Activated B cell treated with CpG ODN at 0.5 μM for 24 hours (primary cell): ENCODE results near the gene SIGLEC12. TPM values are rescaled to one million over a fixed set of nuclear protein-coding genes. Genes with fewer than 3 reads are reported as not detected.

Experiments used
- ATAC-seq: fragments of 200-7000 bp; cut with Tn5 transposase; one replicate; pipeline ENCODE4 v1.10.0; 2021; ENCODE audit warnings: low read depth, mild to moderate bottlenecking, moderate library complexity
- CTCF ChIA-PET: fragments of 350-600 bp; sonication (Branson Sonifier 250); formaldehyde crosslinking; loops from one replicate; lab custom pipeline; 2021; ENCODE audit warnings: antibody characterized with exemption; lab: Charles Lee
- POLR2A ChIA-PET: fragments of 350-600 bp; sonication (Branson Sonifier 250); formaldehyde crosslinking; loops from one replicate; lab custom pipeline; 2021; ENCODE audit warnings: antibody characterized with exemption; lab: Charles Lee
- DNase-seq: peaks from one replicate; pipeline ENCODE4 v3.0.0; 2022
- H3K27ac Mint-ChIP-seq: one replicate; pipeline ENCODE4 v1.8.0; 2020; ENCODE audit warnings: mixed read lengths
- H3K27me3 Mint-ChIP-seq: one replicate; pipeline ENCODE4 v1.8.0; 2021; ENCODE audit warnings: mixed read lengths
- H3K36me3 Mint-ChIP-seq: one replicate; pipeline ENCODE4 v1.8.0; 2021; ENCODE audit warnings: low read depth, mixed read lengths
- H3K4me1 Mint-ChIP-seq: one replicate; pipeline ENCODE4 v1.8.0; 2021; ENCODE audit warnings: mixed read lengths
- H3K4me3 Mint-ChIP-seq: one replicate; pipeline ENCODE4 v1.8.0; 2020; ENCODE audit warnings: mild to moderate bottlenecking, mixed read lengths
- H3K9me3 Mint-ChIP-seq: one replicate; pipeline ENCODE4 v1.8.0; 2020; ENCODE audit warnings: mixed read lengths
- intact Hi-C: fragments of 100-400 bp; cut with micrococcal nuclease; formaldehyde crosslinking; loops from one replicate; pipeline ENCODE4 v1.15.1; 2024
- total RNA-seq: library from RNA; stranded (reverse); gene quantifications from 2 replicates; pipeline ENCODE4 v1.2.3, GENCODE V29; 2022
- TF ChIP-seq, protein P1 (sequence below): fragments of 200-600 bp; IDR thresholded peaks from one replicate; pipeline ENCODE4 v1.8.0; 2022; ENCODE audit warnings: antibody characterized with exemption, mild to moderate bottlenecking

SIGLEC12 gene
- total RNA-seq, 1 donor from 2014 or later: not detected

DNA sequence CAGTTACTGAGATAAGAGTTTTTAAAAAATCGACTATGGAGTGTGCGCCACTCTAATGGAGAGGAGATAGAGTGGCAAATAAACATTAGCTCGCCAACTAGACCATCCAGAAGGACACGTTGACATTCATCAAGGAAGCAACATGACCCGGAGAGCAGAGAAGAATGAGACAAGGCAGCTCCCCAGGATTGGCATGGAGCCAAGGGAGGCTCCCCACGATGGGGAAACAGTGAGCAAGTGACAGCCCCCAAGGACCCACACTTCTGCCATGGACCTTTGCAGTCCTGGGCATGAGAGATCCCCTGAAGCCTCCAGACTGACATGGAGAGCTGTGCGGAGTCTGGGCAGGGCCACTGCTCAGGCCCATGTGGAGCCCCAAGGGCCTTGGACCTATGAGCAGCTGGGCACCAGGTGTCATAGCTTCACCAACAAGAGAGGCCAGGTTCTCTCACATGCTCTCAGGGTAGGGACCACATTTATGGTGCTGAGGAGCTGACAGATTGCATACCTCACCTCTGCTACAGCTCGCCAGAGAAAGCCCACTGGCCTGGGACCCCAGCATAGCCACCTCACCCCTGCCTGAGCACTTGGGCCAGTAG lies 23.2 kb upstream of the SIGLEC12 start:
- peaks cover 46% of the 10 kb centered on the region for H3K36me3 Mint-ChIP-seq
- H3K9me3 Mint-ChIP-seq: no peaks in the 10 kb centered on the region
- TF ChIP-seq, protein P1, sequence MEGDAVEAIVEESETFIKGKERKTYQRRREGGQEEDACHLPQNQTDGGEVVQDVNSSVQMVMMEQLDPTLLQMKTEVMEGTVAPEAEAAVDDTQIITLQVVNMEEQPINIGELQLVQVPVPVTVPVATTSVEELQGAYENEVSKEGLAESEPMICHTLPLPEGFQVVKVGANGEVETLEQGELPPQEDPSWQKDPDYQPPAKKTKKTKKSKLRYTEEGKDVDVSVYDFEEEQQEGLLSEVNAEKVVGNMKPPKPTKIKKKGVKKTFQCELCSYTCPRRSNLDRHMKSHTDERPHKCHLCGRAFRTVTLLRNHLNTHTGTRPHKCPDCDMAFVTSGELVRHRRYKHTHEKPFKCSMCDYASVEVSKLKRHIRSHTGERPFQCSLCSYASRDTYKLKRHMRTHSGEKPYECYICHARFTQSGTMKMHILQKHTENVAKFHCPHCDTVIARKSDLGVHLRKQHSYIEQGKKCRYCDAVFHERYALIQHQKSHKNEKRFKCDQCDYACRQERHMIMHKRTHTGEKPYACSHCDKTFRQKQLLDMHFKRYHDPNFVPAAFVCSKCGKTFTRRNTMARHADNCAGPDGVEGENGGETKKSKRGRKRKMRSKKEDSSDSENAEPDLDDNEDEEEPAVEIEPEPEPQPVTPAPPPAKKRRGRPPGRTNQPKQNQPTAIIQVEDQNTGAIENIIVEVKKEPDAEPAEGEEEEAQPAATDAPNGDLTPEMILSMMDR: no peak
- H3K27ac Mint-ChIP-seq: no peak overlapping the region
- H3K27me3 Mint-ChIP-seq: no peaks in the 10 kb centered on the region
- ChIA-PET POLR2A (no interaction called here), CTCF (no interaction called here)
- ATAC-seq (no peak), DNase-seq (no peak)
- H3K4me1 Mint-ChIP-seq: peaks cover 75% of the 10 kb centered on the region
- H3K4me3 Mint-ChIP-seq: no peak overlapping the region
- intact Hi-C loops: no loop called here

DNA sequence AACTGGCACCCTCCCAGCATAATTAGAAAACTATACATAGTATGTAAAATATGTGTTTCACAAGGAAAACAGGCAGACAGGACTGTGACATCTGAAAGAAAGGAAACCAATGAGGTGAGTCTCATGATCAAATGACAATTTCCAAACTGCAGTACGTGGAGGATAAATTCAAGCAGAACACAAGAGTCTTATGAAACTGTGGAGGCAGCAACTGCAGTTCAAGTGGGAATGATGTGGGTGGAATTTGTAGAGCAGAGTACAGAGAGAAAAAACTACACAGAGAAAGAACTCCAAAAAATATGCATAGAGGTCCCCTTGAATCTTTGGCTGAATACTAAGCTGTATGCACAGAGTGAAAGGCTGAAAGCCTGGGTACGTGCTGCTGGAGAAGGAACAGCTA lies 20.2 kb upstream of the SIGLEC12 start:
- Mint-ChIP-seq H3K27me3 (no peaks in the 10 kb centered on the region), H3K27ac (no peak overlapping the region), H3K9me3 (peaks cover 5% of the 10 kb centered on the region), H3K4me1 (peaks cover 49% of the 10 kb centered on the region), H3K4me3 (no peak overlapping the region), H3K36me3 (peaks cover 53% of the 10 kb centered on the region)
- intact Hi-C loops: no loop called here
- TF ChIP-seq, protein P1: no peak
- ATAC-seq: no peak
- ChIA-PET CTCF (no interaction called here), POLR2A (interaction anchor here (0.6 to 0.7 kb wide), 2 partner anchors 9 to 121 kb away, joined by 3 to 5 read pairs; no protein-coding TSS in a partner anchor)
- DNase-seq: no peak

DNA sequence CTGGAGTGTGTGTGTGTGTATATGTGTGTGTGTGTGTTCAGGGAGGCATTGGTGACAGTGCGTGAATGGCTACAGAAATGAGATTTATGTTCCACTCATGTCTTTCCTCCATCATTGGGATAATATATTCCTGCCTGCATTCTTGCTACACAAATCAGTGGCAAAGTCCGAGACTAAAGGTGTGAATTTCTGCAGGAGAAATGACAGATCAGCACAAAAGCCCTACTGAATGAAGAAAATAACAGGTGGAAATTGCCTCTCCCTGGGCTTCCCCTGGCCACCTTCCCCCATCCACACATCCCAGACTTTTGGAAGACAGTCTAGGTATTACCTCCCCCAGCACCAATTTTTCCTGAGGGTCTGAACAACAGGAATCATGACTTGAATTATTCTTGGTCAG lies 19.8 kb upstream of the SIGLEC12 start:
- TF ChIP-seq, protein P1: no peak
- peaks cover 56% of the 10 kb centered on the region for H3K36me3 Mint-ChIP-seq
- no peak overlapping the region for H3K27ac Mint-ChIP-seq
- no peak overlapping the region for H3K4me3 Mint-ChIP-seq
- intact Hi-C loops: no loop called here
- ChIA-PET POLR2A (no interaction called here), CTCF (no interaction called here)
- H3K4me1 Mint-ChIP-seq: peaks cover 45% of the 10 kb centered on the region
- H3K27me3 Mint-ChIP-seq: no peaks in the 10 kb centered on the region
- peaks cover 5% of the 10 kb centered on the region for H3K9me3 Mint-ChIP-seq
- no peak for ATAC-seq
- no peak for DNase-seq

DNA sequence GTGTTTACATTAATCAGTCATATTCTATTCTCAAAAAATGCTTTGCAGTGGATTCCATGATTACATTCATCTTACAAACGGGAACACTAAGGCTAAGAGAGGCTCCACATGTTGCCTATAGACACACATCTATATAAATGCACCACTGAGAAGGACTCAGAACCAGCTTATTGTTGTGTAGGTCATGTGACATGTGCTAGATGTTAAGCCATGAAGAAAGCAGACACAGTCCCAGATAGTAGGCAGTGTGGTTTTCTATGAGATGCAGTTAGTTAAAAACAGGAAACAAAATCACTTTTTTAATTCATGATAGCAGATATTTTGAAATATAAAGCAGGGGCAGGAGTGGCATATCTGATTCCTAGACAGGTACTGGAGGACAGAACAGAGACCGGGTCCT lies 19.1 kb upstream of the SIGLEC12 start:
- ATAC-seq (no peak), DNase-seq (no peak)
- intact Hi-C loops: no loop called here
- Mint-ChIP-seq H3K9me3 (peaks cover 5% of the 10 kb centered on the region), H3K36me3 (peaks cover 56% of the 10 kb centered on the region), H3K27ac (no peak overlapping the region), H3K27me3 (no peaks in the 10 kb centered on the region), H3K4me3 (no peak overlapping the region), H3K4me1 (peaks cover 38% of the 10 kb centered on the region)
- POLR2A ChIA-PET: no interaction called here
- TF ChIP-seq, protein P1: no peak
- CTCF ChIA-PET: no interaction called here

DNA sequence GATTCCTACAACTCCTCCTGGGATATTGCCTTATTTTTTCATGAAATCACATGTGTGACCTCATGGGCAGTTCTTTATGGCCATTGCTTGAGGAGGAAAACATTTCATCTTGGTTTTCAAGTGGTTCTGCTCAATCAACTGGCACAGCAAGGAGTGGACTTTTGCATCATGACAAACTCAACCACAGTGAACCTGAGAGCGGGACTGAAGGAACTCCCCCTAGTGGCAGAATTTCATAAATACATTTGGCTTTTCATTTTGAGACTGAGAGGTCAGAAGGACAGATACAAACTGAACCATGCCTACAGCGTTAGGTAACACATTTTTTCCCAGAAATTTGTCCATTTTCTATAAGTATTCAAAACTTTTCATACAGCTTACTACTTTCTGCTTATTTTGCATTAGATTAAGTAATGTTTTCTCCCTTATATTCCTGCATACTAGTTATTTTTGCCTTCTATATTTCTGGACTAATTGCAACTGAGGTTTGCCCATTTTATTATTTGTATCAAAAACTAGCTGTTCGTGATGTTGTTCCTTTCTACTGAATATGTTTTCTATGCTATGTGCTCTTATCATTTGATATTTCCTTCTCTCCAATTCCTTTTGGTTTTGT lies 13.4 kb upstream of the SIGLEC12 start:
- no peak overlapping the region for H3K4me3 Mint-ChIP-seq
- intact Hi-C loops: loop anchor here (1.0 to 5.0 kb wide), 6 partner anchors 37 to 176 kb away; no protein-coding TSS in a partner anchor
- POLR2A ChIA-PET: interaction anchor here (1.3 kb wide), 1 partner anchor 15 kb away, joined by 3 read pairs; no protein-coding TSS in a partner anchor
- ATAC-seq: no peak
- H3K27ac Mint-ChIP-seq: no peak overlapping the region
- CTCF ChIA-PET: interaction anchor here (0.8 to 4.5 kb wide), 18 partner anchors 21 to 175 kb away, joined by 3 to 52 read pairs (median 4); partner anchors contain the start of gene SIGLEC10
- TF ChIP-seq, protein P1: peak; percentile 72
- H3K27me3 Mint-ChIP-seq: peaks cover 2% of the 10 kb centered on the region
- H3K9me3 Mint-ChIP-seq: peaks cover 5% of the 10 kb centered on the region
- no peak for DNase-seq
- peaks cover 21% of the 10 kb centered on the region for H3K36me3 Mint-ChIP-seq
- peaks cover 7% of the 10 kb centered on the region for H3K4me1 Mint-ChIP-seq
